NK-92 (cell line): Measurements from ENCODE around the gene ABCF3.
A peak's percentile ranks its signal among the peaks of the same experiment; 100 is the strongest.

Source experiments
- DNase-seq: peaks from one replicate; lab custom pipeline; 2025; ENCODE audit not compliant: unreplicated experiment; lab: John Stamatoyannopoulos, UW

The ABCF3 gene

GRCh38 chr3:184167786-184168185 is 18.2 kb upstream of the ABCF3 start:
- no peak for DNase-seq

GRCh38 chr3:184168363-184169120 is 17.5 kb upstream of the ABCF3 start:
- DNase-seq, result no peak

GRCh38 chr3:184169896-184170875 is 15.8 kb upstream of the ABCF3 start:
- no peak for DNase-seq

GRCh38 chr3:184171562-184171961 is 14.4 kb upstream of the ABCF3 start:
- DNase-seq, result no peak

GRCh38 chr3:184172681-184173373 is 13.2 kb upstream of the ABCF3 start:
- DNase-seq, result no peak

- DNase-seq, result no peak
These were observed 12.7 kb upstream of the ABCF3 start for GRCh38 chr3:184173374-184173722.

- no peak for DNase-seq
These were observed 11.7 kb upstream of the ABCF3 start for GRCh38 chr3:184174284-184174645.

GRCh38 chr3:184174646-184175492 is 11.1 kb upstream of the ABCF3 start, which contains the start of gene AP2M1:
Gene AP2M1, plus strand, starts transcription at chr3:184174855. Its CDS starts 2,139 bp downstream, at chr3:184176994.
- peak; percentile 85 for DNase-seq

GRCh38 chr3:184175506-184175905 is 10.5 kb upstream of the ABCF3 start:
- DNase-seq, result no peak

GRCh38 chr3:184175981-184176376 is 10.0 kb upstream of the ABCF3 start:
- DNase-seq, result no peak

- no peak for DNase-seq
These were observed 9.3 kb upstream of the ABCF3 start for GRCh38 chr3:184176377-184177330.

- DNase-seq, result no peak
These were observed 8.7 kb upstream of the ABCF3 start for GRCh38 chr3:184177331-184177731.

- no peak for DNase-seq
These were observed 8.2 kb upstream of the ABCF3 start for GRCh38 chr3:184177767-184178306.

- DNase-seq, result no peak
These were observed 7.4 kb upstream of the ABCF3 start for GRCh38 chr3:184178521-184179138.

GRCh38 chr3:184180165-184180564 is 5.8 kb upstream of the ABCF3 start:
- no peak for DNase-seq

- DNase-seq, result no peak
These were observed 4.4 kb upstream of the ABCF3 start for GRCh38 chr3:184181596-184181995.

GRCh38 chr3:184183679-184184078 is 2.3 kb upstream of the ABCF3 start:
- DNase-seq, result no peak

- DNase-seq, result no peak
These were observed 1.3 kb upstream of the ABCF3 start for GRCh38 chr3:184184546-184185230.
